Breast epithelium (tissue), 3 donors: Measurements from ENCODE around the gene NCKAP1.

Experiments used
- POLR2A ChIP-seq: fragments of 450-650 bp; IDR thresholded peaks from one replicate; pipeline ENCODE4 v1.6.1; 2016; ENCODE audit warnings: antibody characterized with exemption, mild to moderate bottlenecking, moderate library complexity
- POLR2AphosphoS5 ChIP-seq, 3 donors: sonication (generic); formaldehyde crosslinking; IDR thresholded peaks; one replicate each; pipeline ENCODE4 v1.6.1; 2017; ENCODE audit warnings: antibody characterized with exemption in 3 of 3
- TF ChIP-seq, protein P1 (sequence below), 3 donors: fragments of 450-650 bp; IDR thresholded peaks; one replicate each; pipeline ENCODE4 v1.5.1; 2016 to 2017; ENCODE audit warnings: antibody characterized with exemption in 3 of 3, mild to moderate bottlenecking in 3 of 3, moderate library complexity in 3 of 3

DNA sequence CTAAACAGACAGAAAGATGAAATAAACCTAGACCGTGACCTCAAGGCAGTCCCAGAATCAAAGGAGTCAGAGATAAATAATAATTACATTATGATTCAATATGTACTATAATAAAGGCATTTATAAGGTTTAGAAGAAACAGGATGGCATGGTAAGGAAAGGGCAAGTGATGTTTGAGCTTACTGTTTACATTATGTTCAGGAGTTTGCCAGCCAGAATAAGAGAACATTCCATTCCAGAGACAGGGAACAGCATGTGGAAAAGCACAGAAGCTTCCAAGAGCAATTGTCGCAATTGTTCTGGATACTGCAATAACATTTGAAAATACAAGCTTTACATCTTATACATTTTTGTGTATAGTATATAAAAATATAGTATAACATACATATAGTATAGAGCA, 121.8 kb downstream of the NCKAP1 start:
- TF ChIP-seq, protein P1, sequence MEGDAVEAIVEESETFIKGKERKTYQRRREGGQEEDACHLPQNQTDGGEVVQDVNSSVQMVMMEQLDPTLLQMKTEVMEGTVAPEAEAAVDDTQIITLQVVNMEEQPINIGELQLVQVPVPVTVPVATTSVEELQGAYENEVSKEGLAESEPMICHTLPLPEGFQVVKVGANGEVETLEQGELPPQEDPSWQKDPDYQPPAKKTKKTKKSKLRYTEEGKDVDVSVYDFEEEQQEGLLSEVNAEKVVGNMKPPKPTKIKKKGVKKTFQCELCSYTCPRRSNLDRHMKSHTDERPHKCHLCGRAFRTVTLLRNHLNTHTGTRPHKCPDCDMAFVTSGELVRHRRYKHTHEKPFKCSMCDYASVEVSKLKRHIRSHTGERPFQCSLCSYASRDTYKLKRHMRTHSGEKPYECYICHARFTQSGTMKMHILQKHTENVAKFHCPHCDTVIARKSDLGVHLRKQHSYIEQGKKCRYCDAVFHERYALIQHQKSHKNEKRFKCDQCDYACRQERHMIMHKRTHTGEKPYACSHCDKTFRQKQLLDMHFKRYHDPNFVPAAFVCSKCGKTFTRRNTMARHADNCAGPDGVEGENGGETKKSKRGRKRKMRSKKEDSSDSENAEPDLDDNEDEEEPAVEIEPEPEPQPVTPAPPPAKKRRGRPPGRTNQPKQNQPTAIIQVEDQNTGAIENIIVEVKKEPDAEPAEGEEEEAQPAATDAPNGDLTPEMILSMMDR (IDR thresholded peaks at IDR 0.05), result no peak
- TF ChIP-seq POLR2A, result no peak
- TF ChIP-seq POLR2AphosphoS5 (IDR thresholded peaks at IDR 0.05), result no peak
